GM18867 (cell line): ENCODE results near the gene ZBTB18.

Experiments
- ATAC-seq: cut with Tn5 transposase; IDR thresholded peaks from one replicate; pipeline ENCODE4 v1.9.1; 2021; ENCODE audit warnings: mild to moderate bottlenecking, moderate library complexity; ENCODE audit not compliant: unreplicated experiment

Gene ZBTB18

GRCh38 chr1:244087611-244088010 lies 36.5 kb downstream of the ZBTB18 start:
- ATAC-seq: no peak

- ATAC-seq: no peak
Measured at GRCh38 chr1:244088161-244088560, 37.1 kb downstream of the ZBTB18 start.

GRCh38 chr1:244089561-244089960 lies 38.5 kb downstream of the ZBTB18 start:
- no peak for ATAC-seq

DNA sequence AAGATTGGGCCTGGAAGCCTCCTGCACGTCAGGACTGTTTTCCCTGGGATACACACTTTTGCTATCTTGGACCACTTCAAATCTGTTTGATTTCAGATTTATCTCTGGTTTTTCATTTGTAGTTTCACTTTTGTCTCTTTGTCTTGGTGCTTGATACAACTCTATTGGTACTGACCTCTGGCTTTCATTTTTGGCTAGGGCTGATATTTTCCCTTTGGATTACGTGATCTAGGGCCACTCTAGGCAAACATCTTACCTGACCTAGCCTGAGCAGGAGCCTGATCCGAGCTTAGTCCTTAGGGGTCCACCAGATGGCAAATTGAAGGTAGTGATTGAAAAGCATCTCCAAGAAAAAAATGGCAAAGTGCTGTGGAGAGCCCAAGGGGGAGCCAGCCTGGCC lies 39.6 kb downstream of the ZBTB18 start:
- no peak for ATAC-seq

DNA sequence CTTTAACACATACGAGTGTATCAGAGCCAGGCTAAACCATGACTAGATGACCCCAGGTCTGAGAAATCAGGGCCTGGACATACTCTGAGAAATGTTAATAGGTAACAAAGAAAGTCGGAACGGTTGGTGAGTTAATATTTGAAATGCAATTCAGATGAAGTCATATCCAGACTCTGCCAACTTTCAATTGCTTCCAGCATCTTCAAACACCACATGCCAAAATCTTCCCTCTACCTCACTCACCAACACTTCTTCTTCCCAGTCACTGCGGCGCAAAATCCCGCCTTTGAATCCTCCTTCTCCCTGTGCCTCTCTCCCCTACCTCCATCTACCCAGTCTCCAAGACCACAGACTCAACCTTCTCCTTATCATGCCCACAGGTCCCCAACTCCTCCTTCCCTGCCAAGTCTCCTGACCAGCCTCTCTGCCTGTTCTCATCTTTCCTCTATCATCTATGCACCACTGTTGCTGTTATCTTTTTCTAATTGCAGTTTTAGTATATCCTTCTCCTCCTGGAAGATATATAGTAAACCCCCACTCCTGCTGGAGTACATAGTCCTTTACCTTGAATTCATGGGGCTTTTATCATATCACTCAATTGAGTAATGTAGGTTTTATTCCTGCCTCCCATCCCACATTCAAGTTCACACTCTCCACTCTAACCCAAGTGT lies 41.3 kb downstream of the ZBTB18 start:
- ATAC-seq: no peak

DNA sequence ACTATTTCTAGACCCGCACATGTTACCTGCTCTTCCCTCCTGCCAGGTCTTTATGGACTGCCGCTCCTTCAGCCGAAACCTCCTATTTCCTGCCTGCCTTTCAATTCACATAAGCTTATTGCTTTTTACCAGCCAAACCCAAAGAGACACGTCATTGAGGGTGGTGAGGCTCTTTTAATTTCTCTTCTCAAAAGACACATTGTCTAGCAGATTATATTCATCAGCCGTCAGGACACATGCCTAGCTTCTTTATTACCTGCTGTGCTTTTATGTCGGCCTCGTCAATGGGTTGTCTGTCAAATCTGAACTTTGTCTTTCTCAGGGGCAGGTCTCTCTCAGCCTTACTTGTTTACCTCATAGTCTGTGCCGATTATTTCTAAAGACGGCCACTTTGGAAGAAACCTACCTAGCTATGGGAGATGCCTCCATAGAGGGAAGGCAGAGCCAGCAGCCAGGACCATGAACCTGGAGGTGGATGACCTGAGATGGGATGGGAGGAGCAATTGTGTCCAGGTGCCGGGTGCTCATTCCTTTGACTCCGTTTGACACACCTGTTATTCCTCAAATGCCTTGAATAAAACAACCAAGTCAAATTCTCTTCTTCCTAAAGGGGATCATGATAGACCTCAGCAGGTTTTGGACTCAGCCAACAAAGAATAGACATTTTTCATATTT lies 42.0 kb downstream of the ZBTB18 start:
- ATAC-seq: no peak

GRCh38 chr1:244094880-244095528 lies 43.9 kb downstream of the ZBTB18 start:
- no peak for ATAC-seq

GRCh38 chr1:244095529-244095911 lies 44.4 kb downstream of the ZBTB18 start:
- ATAC-seq: no peak

DNA sequence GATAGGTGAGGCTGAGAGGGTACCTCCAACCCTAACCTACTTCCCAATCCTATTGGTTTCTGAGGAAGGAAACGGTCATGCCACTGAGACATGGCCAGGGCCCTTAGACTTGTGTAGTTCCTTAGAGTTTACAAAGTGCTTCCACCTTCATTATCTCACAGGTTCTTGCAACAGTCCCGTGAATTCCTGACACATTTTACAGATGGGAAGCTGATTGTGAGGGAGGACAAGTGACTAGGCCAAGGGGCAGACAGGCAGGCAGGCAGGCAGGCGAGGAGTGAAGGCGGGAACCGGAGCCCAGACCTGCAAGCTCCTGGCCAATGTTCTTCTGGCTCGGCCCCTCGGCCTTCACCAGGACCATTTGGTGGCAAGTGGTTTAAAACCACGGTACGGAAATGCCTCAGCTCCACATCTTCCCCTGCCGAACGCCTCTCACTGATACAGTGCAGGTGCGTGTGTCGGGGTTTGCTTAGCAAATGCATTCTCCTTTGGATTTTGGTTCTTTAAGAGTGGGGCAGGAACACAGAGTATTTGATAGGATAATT lies 45.1 kb downstream of the ZBTB18 start:
- no peak for ATAC-seq

GRCh38 chr1:244096691-244097090 lies 45.6 kb downstream of the ZBTB18 start:
- no peak for ATAC-seq

DNA sequence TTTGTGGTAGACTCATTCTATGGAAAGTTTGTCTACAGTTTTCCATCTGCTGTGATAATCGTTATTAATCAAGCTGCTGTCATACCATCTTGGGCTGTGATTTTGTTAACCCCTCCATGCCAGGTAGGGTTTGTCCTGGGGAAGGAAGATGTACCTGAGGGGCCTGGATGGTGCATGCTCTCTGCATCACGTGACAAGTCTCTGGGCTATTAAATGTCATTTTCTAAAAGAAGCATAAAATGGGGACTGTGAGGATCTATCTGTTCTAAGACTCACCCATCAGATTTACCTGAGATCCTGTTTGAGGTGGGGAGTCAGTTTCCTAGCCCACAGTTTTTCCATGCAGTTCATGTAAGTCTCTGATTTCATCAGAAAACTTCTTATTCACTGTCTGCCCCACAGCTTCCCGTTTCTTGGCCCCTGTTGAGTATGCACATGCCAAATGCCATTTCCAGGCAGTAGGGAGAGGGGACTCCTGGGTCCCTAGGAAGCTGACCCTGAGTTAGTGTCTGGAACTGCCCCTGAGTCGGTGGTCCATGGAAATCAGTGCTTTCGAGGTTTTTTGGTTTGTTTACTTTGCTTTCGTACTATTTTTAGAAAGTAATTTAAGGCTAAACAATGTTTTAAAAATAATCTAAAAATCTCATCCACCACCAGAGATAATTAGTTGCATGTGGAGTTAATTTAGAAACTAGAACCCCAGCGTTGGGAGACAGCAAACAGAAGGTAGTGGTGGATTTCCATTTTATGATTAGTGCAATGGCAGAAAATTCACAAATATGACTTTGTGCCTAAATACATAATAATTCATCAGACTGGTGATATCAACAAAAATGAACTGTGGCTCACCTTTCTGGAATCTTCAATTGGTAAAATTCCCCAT lies 46.7 kb downstream of the ZBTB18 start:
- ATAC-seq: no peak

DNA sequence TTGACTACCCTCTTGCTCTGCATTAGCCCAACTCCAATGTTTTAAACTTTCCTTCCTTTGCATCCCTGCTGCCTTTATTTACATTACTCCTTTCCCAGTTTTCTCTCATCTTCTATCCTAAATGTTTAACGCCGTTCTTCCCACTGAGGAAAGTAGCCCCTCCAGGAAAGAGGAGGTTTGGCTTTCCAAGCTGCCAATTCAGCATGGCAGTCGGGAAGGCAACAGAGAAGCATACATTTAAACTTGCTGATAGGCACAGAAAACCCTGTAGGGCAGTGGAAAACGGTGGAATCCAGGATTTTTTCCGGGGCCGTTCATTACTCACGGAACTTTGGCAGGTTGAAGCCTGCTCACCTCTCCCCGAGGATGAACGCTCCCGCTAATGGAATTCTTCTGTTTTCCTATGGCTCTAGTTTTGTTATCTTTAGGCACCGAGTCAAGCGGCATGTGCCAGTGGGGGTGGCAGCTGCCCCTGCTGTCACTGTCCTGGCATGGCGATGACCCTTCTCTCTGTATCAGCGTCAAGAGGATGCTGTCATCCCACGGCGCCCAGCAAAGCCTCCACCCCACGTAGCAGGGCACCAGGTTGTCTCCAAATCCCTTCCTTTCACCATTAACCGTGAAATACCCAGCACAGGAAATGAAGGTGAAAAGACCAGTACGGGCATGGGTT lies 48.3 kb downstream of the ZBTB18 start:
- no peak for ATAC-seq

GRCh38 chr1:244100276-244100675 lies 49.2 kb downstream of the ZBTB18 start:
- no peak for ATAC-seq

DNA sequence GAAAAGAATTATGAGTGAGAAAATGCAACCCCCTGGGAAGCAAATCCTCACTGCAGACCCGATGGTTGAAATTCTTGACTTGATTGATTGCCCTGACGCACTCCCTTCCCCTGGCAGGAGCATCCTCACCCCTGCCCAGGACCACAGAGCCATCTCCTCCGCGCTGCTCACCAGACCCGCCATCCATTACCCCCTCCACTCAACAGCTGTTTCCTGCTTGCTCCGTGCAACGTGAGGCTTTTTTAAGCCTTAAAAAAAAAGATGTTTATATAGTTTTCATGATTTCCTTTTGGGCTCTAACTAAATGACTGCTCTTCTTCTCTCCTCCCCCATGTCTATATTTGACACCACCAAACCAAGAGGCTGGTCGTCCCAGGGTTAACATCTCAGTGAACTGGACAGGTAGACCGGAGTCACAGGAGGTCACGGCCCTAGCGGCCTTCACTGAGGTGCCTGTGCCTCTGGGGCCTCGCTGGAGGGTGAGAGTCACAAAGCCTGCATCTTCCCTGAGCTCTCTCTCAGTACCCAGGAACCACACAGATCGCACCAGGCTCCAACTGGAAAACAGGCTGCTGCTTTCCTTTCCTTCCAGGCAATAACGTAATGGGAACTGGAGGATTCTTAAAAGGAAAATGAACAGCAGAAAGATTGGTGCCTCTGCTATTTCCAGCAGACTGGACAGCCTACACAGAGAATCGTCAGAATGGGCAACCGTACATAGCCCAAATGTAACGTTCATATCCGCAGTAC lies 49.8 kb downstream of the ZBTB18 start:
- ATAC-seq: no peak

GRCh38 chr1:244102046-244102445 lies 51.0 kb downstream of the ZBTB18 start:
- ATAC-seq: no peak

- ATAC-seq: no peak
Measured at GRCh38 chr1:244102468-244102867, 51.4 kb downstream of the ZBTB18 start.

- no peak for ATAC-seq
Measured at GRCh38 chr1:244104309-244105060, 53.4 kb downstream of the ZBTB18 start.

DNA sequence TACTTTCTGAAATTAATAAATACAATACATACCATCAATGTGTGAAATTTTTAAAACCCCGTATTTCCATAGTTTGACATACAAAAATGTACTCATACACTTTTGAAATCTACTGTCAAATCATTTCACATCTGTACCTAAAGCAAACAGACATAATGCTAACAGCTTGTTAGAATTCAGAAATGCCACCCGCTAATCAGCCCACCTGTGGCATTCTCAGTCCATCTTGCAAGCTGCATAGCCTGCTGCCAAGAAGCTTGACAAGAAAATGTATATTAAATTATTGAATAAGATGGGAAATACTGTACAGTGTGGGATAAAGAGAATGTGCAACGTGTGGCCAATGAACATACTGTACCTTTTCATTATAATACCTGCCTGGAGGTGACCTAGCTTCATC lies 55.1 kb downstream of the ZBTB18 start:
- no peak for ATAC-seq
